ENCODE measurements around the gene ST3GAL3. TPM values are rescaled to one million over a fixed set of nuclear protein-coding genes. Genes with fewer than 3 reads are reported as not detected.

ST3GAL3 gene
- total and polyA plus RNA-seq, 10 of the 15 experiments (the other 5 are each of a cell fraction or from before 2014, with no cell fraction given), result 1.2 to 19.3 (median 11.0) TPM

DNA sequence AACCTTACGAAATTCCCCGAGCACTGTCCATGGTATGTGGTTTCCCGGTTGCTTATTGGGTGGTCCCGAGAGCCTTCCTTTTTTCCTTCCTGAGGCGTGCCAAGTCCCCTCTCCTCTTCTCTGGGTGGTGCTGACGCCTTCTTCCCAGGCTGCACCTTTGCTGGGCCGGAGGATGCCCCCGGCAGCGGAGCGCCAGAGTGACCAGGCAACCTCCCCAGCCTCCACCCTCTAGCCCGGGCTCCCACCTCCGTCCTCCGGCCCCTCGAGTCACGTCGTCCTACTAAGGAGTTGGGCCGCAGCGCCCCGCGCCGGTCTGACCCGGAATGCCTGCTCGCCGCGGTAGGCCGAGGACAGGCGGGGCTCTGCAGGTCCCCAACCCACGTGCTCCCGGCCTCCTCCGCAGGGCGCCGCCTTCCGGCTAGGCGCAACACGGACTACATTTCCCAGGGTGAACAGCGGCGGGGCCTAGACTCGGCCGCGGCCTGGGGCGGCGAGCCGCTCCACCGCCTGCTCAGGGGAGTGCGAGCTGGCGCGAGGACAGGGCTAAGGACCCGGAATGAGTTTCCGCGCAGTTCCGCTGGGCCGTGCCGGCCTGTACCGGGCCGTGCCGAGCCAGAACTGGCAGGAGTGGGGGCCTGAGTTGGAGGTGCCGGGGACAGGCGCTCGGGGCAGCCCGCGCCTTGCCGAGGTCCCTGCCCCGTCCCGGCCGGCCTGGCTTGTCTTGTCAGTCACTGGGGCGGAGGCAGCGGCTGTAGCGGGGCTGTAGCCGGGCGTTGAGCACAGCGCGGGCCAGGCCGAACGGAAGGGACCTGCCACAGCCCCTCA lies 239.1 kb downstream of the ST3GAL3 start, which contains the start of gene IPO13 (continued):
- no peak for TF ChIP-seq ZNF274 (IDR thresholded peaks at IDR 0.05; ENCODE audit: insufficient read depth, insufficient read length)
- TF ChIP-seq EP300 (IDR thresholded peaks at IDR 0.05; ENCODE audit: borderline replicate concordance in 1 of 2, control insufficient read depth in 1 of 2, low read depth in 2 of 2, low read length in 2 of 2), result no peak
- TF ChIP-seq ELK1 (IDR thresholded peaks at IDR 0.05; ENCODE audit: low read depth, low read length), result peak; percentile 70
- TF ChIP-seq SMARCA5 (IDR thresholded peaks at IDR 0.05), result peak; percentile 93; the same call in 1 of the 2 replicates
- no peak for TF ChIP-seq TCF12 (IDR thresholded peaks at IDR 0.05; ENCODE audit: low read depth, low read length)
- TF ChIP-seq RUNX3 (IDR thresholded peaks at IDR 0.05; ENCODE audit: low read length), result peak; percentile 37
- no peak for TF ChIP-seq SUPT20H (IDR thresholded peaks at IDR 0.05; ENCODE audit: borderline replicate concordance, control insufficient read depth, low read depth, low read length)
- no peak for TF ChIP-seq ZNF24 (IDR thresholded peaks at IDR 0.05)
- no peak for TF ChIP-seq WRNIP1 (IDR thresholded peaks at IDR 0.05; ENCODE audit: borderline replicate concordance, low read depth, low read length)
- TF ChIP-seq MYB (IDR thresholded peaks at IDR 0.05; ENCODE audit: borderline replicate concordance, low read depth, low read length), result peak; percentile 99
- TF ChIP-seq IRF4 (IDR thresholded peaks at IDR 0.05; ENCODE audit: low read depth, low read length), result 0 out of 2 replicates have a peak, but pooled peaks have one; percentile 8
- TF ChIP-seq KDM1A (IDR thresholded peaks at IDR 0.05; ENCODE audit: borderline replicate concordance), result no peak
- peak; percentile 95; the same call in 1 of the 2 replicates for TF ChIP-seq HDGF (IDR thresholded peaks at IDR 0.05)
- peak in 1 of 2 experiments; percentile 82; a peak in 1 of 3 replicates for TF ChIP-seq EGR1 (IDR thresholded peaks at IDR 0.05; ENCODE audit: borderline replicate concordance in 1 of 2, low read depth in 2 of 2, low read length in 2 of 2)
- TF ChIP-seq ZBTB40 (IDR thresholded peaks at IDR 0.05; ENCODE audit: borderline replicate concordance), result peak; percentile 83
- peak; percentile 74; the same call in 1 of the 2 replicates for TF ChIP-seq ZBTB33 (IDR thresholded peaks at IDR 0.05)
- peak; percentile 90 for TF ChIP-seq KLF5 (IDR thresholded peaks at IDR 0.05; ENCODE audit: partially characterized antibody)
- TF ChIP-seq ZNF217 (IDR thresholded peaks at IDR 0.05), result no peak
- peak; percentile 35; the same call in 1 of the 2 replicates for TF ChIP-seq SIN3A (IDR thresholded peaks at IDR 0.05; ENCODE audit: low read depth, low read length)
- TF ChIP-seq MLLT1 (IDR thresholded peaks at IDR 0.05), result peak; percentile 49; the same call in 1 of the 2 replicates

Data from GM12878 (cell line).